Raji (cell line): ENCODE data around the gene MICAL3.
A peak's percentile ranks its signal among the peaks of the same experiment; 100 is the strongest.

Experiments used
- POLR2A ChIP-seq: IDR thresholded peaks from 2 replicates; pipeline ENCODE4 v1.6.1; 2011; ENCODE audit warnings: low read depth, low read length, control low read depth; ENCODE audit not compliant: insufficient read depth

The MICAL3 gene

DNA sequence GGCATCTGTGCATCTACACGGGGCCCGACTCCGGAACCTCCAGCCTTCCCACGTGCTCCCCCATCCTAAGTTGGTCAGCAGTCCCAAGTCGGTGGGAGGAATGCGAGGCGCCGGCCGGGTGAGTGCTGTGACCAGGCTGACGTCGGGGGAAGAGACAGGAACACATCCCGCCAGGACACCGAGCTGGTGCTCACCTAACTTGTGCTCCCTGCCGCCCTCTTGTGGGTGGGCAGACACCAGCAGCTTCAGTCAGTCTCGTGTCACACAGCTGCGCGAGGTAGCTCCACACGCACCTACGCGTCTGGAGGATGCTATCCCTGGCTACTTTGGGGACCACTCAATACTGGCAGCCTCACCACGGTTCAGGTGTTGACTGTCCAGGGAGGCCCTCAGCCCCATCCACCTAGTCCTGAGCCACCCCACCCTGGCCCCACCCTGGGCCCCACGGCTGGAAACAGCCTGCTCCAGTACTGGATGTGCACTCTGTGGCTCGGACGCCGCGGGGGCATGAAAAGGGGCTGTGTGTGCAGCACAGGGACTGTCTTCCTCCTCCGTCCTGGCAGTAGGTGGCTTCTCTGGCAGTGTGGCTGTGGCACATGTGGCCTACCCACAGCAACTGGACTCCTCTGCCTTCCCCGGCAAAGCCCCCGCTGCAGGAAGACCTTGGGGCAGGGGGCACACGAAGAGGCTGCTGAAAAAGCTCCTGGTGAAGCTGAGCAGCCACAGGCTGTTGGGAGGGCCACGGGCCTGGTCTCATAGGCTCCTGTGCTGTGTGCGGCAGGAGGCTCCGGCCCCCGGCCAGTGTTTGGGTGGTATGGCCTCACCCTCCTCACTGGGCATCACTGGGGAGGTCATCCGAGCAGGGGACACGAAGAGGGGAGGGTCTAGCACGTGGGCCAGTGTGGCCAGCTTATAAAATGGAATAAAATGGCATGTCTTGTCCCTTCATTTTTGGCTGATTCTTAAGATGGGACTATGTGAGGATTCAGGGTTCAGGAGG is 238.9 kb downstream of the MICAL3 start:
- no peak for TF ChIP-seq POLR2A

GRCh38 chr22:17784776-17785175 is 239.6 kb downstream of the MICAL3 start:
- no peak for TF ChIP-seq POLR2A

DNA sequence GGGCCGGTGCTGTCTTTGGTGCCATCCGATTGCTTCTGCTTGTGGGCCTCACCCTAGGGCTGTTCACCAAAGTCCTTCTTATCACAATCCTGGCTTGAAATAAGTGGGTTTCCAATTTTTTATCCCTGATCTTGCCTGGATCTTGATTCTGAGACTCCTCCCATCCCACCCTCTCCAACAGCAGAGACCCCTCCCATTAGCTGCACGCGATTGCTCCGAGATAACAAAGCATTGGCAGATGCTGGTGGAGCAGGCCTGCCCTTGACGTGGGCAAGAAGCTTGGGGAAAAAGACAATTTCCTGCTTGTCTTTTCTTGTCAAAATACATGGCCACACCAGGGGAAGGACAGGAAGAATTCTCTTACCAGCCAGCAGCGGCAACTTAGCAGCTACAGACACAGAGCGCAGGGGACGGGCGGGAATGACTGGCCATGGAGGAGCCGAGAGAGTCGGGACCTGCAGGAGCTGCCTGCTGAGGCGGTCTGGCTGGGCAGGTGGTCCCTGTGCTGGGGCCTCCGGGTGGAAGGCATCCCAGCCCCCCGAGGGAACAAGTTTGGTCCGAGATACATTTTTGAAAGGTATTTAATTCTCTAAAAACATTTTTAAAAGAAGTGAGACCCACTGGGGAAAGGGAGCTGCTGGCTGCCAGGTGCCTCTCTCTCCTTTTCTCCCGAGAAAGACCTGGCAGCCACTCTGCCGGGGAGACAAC is 240.4 kb downstream of the MICAL3 start:
- no peak for TF ChIP-seq POLR2A

- TF ChIP-seq POLR2A, result no peak
These were observed 241.0 kb downstream of the MICAL3 start for GRCh38 chr22:17783312-17783711.

- TF ChIP-seq POLR2A, result no peak
These were observed 241.7 kb downstream of the MICAL3 start for GRCh38 chr22:17782621-17783020.

- no peak for TF ChIP-seq POLR2A
These were observed 242.2 kb downstream of the MICAL3 start for GRCh38 chr22:17782158-17782557.

DNA sequence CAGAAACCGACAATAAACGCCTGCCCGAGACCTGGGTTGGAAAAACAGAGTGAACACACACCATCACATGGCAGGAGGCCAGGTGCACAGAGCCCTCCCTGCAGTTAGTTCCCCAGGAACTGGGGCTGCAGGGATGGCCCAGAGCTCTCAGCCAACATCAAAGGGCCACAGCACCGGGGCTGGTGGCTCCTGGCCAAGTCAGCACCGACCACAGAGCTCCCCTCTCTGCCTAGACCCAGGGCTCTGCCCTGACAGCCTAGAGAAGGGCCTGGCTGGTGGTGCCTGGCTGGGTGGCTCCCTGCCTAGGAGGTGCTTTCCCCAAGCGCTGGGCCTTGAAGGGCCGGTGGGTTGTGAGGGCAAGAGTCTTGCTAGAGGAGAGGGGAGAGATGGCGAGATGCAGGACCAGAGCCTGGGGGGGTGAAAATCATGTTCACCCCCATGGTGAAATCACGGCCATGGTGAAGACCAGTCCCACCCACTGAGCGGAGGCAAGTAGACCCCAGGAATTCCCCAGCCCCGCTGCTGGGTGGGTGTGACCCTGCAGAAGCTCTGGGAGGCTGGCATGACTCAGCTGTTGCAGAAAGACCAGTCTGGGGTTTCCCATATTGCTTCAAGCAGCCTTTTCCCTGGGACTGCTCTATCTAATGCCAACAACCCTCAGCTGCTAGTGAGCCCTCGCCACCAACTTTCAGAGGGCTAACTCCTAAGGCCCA is 242.9 kb downstream of the MICAL3 start:
- no peak for TF ChIP-seq POLR2A

GRCh38 chr22:17780741-17781318 is 243.5 kb downstream of the MICAL3 start:
- no peak for TF ChIP-seq POLR2A

DNA sequence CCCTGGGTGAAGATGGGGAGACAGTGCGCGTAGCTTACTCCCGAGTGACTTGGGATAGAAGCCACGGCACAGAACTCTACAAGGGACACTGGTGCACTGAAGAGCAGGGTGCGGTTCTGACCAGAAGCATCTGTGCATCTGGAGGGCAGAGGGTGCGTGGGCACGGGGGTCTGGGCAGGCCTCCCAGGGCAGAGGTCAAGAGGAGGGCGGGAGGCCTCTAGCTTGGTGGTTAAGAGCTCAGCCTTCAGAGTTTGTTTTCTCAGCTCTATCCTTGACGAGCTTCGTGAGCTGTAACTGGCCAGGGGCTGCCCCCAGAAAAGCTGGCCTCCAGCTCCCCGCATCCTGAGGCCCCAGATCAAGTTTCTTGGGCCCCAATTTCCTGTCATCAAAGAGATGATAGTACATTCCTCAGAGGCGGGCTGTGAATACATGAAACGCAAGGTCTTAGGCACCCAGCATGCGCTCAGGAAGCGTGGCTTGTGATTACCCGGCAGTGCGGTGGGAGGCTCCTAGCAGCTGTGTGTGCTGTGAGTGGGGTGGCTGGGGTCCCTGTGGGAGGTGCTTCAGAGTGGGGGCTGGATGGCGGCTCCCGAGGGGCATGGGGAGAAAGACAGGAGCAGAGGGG is 244.1 kb downstream of the MICAL3 start:
- TF ChIP-seq POLR2A, result no peak

GRCh38 chr22:17779286-17780115 is 244.9 kb downstream of the MICAL3 start:
- TF ChIP-seq POLR2A, result no peak

DNA sequence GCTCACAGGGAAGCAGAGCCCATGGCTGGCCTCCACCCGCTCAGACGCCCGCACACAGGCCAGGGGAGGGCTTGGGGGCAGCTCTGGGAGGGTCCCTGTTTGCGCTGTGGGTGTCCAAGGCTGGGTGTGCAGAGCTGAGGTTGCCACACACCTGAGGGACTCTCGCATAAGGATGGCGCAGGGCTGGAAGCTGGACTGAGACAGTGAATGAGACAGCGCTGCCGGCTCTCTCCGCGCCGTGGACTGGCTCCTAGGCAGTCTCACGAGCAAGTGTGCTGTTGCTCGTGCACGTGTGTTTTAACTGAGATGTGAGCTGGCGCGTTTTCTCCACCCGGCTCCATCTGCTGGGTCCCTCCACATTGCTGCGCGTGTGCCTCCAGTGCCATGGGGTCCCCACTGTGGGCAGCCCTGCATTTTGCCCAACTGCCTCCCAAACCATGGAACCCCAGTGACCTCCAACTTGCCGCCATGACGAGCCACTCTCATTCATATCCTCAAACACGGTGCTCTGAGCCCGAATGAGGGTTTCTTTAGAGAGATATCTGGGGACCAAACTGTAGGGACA is 245.9 kb downstream of the MICAL3 start:
- no peak for TF ChIP-seq POLR2A

DNA sequence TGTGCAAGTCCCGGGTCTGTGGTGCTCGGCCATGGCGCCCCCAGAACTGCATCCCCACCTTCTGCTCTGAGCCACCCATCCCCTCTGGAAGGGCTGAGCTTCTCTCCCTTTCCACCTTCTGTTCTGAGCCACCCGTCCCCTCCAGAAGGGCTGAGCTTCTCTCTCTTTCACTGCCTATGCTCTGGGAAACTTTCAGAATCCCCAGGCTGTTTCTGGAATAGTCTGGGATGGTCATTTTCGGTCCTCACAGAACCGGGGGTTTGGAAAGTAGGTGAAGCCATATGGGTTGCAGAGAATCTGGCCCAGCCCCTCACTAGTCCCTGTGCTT is 246.7 kb downstream of the MICAL3 start:
- TF ChIP-seq POLR2A, result no peak

DNA sequence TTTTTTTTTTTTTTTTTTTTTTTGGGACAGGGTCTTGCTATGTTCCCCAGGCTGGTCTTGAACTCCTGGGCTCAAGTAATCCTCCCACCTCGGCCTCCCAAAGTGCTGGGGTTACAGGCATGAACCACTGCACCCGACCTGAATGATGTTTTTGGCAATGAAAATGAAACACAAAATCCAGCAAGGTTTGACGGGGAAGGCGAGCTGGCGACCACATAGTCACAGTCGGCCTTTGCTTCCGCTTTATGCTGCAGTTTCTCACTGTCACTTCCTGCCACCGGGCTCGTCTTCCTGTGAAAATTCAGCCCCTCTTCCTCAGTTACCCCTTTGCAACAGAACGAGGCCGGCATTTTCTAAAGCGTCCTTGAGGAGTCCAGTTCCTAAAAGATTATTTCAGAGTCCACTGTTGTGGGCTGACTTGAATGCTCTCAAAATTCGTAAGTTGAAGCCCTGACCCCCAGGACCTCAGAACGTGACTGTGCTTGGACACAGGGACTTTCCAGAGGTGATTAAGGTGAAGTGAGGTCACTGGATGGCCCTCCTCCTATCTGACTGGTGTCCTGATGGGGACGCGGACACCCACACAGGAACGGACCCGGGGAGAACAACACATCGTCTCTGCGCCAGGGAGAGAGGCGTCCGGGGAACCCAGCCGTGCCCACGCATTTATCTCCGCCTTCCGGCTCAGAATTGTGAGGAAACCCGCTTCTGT is 247.2 kb downstream of the MICAL3 start:
- peak; percentile 73 for TF ChIP-seq POLR2A
